HG03060 (cell line): ENCODE measurements around the gene FGA.

Source experiments
- ATAC-seq: cut with Tn5 transposase; IDR thresholded peaks from one replicate; pipeline ENCODE4 v1.9.1; 2021; ENCODE audit warnings: low read depth, moderate number of reproducible peaks; ENCODE audit not compliant: unreplicated experiment

FGA gene

DNA sequence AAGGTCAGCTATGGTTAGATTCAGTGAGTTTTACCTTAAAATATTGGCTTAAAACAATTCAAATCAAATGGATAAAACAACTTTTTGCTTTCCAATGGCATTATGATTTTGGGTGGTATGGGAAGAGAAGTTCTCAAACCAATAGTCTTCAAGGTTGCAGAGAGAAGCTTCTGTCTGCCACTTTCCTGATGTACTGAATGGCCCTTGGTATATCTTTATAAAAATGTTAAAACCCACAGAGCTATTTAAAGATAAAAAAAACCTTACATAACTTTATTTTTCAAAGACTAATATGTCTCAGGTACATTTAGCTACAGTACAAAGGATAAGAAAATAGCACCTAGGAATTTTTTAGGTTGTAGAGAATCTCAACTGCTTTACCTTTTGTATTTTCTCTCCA lies 6.9 kb downstream of the FGA start:
- no peak for ATAC-seq

DNA sequence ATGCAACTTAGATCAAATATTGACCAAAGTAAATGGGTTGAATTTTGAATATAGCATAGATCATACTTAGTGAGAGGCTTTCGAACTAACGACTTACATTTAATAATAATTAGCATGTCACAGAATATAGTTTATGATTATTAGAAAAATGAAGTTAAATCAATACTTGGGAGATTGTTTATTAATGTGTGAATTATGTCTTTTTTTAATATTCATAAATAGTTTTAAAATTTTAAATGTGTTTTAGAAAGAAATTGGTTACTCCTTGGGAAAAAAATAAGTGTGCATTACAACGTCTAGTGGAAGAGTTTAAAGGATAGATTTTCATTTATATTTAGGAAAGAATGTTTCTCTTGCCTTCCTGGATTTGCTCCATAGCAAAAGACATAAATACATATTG lies 7.3 kb downstream of the FGA start:
- ATAC-seq = no peak

DNA sequence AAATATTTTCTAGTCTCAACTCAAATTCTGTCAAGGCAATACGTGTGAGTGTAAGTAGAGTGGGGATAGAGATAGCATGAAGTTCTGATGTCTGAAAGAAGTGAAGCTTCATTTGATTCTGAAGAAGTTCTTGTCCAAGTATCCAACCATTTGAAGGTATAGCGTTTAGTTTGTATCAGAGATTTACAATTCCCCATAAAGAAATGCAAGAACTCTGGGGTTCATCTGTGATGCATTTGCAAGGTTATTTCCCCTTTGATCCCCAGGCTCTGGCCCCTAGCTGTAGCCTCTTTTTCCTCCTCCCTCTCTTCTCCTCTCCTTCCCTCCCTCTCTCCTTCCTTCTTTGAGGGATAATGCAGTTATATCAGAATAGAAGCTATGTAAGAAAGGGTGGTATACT lies 7.8 kb downstream of the FGA start:
- no peak for ATAC-seq

DNA sequence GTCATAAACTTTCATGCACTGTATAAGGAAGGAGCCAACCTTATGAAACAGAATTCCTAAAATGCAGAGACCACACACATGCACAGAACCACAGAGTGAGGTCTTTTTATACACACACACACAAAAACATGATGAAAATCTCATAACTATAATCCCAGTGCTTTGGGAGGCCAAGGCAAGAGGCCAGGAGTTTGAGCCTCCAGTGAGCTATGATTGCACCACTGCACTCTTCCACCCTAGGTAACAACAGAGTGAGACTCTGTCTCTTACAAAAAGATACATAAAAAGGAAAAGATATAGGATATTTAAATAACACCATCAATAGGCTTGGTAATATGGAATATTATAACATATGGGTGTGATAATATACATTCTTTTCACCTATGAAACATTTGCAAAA lies 10.6 kb downstream of the FGA start:
- no peak for ATAC-seq

DNA sequence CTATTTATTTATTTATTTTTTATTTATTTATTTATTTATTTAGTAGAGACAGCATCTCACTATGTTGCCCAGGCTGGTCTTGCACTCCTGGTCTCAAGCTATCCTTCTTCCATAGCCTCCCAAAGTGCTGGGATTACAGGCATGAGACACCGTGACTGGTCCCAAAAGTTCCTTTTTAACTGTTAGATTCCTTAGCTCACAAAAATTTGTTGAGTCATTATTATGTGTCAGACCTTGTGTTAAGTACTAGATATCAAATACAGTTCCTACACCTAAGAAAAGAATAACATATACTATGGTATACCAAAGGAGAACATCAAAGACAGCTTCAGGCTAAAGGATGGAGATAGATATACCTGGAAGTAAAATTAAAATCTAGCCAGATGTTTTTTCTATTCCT lies 11.6 kb downstream of the FGA start:
- no peak for ATAC-seq

DNA sequence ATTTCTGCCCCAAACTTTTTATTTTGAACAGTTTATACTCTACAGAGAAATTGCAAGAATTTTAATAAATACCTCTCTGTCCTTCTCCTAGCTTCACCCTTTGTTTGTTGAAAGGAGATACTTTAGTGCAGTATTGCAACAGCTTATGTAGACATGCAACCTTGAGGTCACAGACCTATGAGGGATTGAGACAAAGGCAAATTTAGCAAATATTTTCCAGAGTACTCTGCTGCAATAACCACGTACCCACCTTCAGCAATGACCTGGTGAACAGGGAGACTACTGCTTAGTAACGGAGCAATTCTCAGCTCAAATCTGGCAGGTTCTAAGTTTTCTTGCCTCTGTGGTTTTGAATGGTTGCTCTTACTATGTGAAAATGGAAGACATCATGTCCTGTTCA lies 13.2 kb downstream of the FGA start:
- ATAC-seq = no peak

DNA sequence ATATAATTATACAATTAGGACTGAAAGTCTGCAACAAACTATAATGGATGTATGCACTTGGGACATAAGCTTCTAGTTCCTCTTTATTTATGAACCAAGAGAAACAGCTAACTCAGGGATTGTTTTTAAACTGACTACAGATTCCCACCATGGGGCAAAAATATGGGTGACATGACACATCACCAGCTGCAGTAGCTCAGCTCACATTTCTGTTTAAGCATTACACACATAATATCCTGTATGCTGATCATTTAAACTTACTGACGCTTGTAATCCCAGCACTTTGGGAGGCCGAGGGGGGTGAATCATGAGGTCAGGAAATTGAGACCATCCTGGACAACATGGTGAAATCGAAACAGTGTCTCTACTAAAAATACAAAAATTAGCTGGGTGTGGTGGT lies 16.2 kb downstream of the FGA start:
- no peak for ATAC-seq

DNA sequence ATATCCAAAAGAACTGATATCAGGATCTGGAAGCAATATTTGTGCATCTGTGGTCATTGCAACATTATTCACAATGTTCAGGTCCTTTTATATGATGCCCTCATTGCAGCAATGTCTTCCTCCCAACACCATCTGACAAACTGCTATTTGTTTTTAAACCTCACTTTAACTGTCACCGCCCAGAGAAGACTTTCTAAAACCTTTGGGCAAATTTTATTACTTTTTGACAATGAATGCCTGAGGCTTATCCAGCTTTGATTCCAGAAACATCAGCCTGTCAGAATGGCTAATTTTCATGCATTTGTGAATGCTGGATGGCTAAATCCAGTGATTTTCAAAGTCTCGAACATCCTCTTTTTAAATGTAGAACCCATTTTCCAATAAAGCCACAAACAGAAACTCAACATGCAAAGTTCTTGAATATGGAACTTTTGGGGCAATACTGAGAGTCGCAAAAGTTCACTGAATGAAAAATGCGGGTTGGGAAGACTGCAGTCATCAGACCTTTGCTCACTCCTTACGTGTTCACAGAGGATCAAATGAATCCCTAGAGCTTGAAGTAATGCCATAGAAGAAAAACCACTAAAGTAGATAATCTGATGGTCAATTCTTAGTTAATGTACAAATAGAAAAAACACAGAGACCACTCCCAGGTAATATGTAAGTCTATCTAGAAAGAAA lies 17.2 kb downstream of the FGA start:
- ATAC-seq = no peak

DNA sequence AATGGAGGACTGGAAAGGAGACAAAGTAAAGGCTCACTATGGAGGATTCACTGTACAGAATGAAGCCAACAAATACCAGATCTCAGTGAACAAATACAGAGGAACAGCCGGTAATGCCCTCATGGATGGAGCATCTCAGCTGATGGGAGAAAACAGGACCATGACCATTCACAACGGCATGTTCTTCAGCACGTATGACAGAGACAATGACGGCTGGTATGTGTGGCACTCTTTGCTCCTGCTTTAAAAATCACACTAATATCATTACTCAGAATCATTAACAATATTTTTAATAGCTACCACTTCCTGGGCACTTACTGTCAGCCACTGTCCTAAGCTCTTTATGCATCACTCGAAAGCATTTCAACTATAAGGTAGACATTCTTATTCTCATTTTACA lies 21.0 kb downstream of the FGA start:
- no peak for ATAC-seq

DNA sequence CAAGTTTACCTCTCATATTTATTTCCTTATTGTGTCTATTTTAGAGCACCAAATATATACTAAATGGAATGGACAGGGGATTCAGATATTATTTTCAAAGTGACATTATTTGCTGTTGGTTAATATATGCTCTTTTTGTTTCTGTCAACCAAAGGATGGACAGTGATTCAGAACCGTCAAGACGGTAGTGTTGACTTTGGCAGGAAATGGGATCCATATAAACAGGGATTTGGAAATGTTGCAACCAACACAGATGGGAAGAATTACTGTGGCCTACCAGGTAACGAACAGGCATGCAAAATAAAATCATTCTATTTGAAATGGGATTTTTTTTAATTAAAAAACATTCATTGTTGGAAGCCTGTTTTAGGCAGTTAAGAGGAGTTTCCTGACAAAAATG lies 21.5 kb downstream of the FGA start:
- no peak for ATAC-seq

DNA sequence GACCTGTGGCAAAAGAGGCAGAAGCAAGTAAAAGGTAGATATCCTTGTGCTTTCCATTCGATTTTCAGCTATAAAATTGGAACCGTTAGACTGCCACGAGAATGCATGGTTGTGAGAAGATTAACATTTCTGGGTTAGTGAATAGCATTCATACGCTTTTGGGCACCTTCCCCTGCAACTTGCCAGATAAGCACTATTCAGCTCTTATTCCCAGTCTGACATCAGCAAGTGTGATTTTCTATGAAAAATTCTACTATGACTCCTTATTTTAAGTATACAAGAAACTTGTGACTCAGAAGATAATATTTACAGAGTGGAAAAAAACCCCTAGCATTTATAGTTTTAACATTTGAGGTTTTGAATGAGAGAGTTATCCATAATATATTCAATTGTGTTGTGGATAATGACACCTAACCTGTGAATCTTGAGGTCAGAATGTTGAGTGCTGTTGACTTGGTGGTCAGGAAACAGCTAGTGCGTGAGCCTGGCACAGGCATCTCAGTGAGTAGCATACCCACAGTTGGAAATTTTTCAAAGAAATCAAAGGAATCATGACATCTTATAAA lies 23.8 kb downstream of the FGA start:
- no peak for ATAC-seq

DNA sequence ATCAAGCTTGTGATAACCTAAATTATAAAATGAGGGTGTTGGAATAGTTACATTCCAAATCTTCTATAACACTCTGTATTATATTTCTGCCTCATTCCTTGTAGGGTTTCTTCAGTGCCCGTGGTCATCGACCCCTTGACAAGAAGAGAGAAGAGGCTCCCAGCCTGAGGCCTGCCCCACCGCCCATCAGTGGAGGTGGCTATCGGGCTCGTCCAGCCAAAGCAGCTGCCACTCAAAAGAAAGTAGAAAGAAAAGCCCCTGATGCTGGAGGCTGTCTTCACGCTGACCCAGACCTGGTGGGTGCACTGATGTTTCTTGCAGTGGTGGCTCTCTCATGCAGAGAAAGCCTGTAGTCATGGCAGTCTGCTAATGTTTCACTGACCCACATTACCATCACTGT lies 24.8 kb downstream of the FGA start:
- ATAC-seq = no peak

DNA sequence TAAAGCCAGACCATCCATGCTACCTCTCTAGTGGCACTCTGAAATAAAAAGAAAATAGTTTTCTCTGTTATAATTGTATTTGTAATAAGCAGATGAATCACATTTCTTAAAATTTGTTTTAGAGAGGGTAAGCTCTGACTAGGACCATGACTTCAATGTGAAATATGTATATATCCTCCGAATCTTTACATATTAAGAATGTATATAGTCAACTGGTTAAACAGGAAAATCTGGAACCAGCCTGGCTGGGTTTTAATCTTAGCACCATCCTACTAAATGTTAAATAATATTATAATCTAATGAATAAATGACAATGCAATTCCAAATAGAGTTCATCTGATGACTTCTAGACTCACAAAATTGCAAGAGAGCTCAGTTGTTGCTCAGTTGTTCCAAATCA lies 26.2 kb downstream of the FGA start:
- no peak for ATAC-seq

DNA sequence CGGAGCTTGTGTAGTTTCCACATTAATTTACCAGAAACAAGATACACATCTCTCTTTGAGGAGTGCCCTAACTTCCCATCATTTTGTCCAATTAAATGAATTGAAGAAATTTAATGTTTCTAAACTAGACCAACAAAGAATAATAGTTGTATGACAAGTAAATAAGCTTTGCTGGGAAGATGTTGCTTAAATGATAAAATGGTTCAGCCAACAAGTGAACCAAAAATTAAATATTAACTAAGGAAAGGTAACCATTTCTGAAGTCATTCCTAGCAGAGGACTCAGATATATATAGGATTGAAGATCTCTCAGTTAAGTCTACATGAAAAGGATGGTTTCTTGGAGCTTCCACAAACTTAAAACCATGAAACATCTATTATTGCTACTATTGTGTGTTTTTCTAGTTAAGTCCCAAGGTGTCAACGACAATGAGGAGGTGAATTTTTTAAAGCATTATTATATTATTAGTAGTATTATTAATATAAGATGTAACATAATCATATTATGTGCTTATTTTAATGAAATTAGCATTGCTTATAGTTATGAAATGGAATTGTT lies 27.8 kb downstream of the FGA start, which contains the start of gene FGB:
Gene FGB, plus strand, starts transcription at position 315 of the 558 bp plus-strand sequence. Its CDS starts 8 bp downstream, at position 323.
- no peak for ATAC-seq

DNA sequence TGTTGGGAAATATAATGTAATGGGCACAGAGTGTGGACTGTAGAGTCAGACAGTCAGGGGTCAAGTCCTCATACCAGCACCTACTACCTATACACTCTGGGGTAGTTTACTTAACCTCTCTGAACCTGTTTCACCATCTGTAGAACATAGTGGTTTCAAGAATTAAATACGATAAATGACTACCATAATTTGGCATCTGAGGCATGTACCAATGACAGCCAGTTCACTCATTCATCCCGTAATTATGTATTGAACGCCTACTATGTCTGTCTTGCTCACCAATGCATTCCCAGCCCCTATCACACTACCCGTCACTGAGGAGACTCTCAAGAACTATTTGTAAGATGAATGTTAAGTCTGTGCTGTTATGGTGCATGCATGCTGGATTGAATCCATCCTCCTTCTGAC lies 29.7 kb downstream of the FGA start:
- no peak for ATAC-seq

DNA sequence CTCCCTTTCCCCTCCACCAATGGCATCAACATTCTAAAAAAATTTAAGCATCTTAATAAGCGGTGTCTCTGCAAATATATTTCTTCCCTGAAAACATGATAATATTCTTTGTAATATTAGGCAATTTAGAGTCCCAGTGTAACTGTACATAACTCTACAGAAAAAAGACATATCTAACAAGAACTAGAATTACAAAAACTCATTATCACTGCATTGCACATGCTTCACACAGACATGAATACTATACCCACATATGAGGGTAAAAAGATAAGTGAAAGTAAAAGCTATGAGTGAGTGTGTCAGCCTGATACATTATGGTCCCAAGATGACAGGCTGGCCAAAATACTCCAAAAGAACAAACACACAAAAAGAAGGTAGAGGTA lies 30.1 kb downstream of the FGA start:
- ATAC-seq = no peak

DNA sequence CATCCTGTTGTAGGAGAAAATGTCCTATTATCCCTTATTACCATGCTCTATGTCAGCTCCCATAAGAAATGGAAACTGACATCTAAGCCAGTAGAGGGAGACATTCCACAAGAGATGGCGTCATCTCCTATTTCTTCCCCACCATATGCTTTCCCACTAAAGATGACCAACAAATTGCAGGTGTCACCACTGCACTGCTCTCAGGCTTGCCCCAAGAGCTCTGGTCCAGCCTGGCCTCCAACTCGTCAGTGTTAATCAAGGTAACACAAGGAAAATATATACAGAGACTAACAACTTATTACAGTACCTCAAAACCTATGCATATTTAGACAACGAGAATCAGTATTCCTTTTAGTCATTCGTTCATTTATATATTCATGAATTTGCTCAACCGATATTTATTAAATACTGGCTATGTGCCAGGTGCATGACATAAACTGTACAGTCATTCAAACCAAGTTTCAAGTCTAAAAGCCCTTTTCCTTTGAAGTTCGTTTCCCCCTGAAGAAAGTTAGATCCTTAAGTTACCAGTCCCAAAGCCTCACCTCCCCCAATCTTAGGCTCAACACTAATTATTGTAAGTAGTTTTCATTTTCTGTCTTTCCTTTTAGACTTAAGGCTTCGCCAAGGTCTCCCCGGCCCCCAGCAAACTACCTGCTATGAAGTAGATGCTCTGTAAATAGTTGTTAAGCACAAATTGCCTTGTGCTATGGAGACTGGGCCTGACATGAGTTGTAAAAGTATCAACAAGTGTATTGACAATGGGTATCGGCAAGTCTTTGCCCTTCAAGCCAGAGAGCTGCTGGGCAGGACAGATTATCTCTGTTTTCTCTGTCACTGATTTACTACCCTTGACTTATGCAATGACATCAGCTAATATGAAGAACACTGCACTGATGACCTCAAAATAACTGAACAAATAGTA lies 30.8 kb downstream of the FGA start:
- ATAC-seq = peak; percentile 80

DNA sequence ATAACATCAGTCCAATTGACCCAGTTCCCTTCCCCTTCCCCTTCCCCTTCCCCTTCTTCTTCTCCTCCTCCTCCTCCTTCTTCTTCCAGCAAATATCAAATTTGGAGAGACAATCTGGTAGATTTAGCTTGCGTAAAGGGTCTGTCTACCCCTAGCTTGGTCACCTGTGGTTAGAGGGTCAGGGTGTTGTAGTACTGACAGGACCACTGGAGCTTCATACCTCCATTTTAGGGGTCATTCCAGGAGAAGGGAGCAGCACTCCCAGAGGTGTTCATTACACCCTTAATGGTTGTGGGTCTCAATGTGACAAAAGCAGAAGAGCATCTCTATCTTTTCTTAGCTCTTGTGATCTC lies 31.4 kb downstream of the FGA start:
- ATAC-seq = no peak

DNA sequence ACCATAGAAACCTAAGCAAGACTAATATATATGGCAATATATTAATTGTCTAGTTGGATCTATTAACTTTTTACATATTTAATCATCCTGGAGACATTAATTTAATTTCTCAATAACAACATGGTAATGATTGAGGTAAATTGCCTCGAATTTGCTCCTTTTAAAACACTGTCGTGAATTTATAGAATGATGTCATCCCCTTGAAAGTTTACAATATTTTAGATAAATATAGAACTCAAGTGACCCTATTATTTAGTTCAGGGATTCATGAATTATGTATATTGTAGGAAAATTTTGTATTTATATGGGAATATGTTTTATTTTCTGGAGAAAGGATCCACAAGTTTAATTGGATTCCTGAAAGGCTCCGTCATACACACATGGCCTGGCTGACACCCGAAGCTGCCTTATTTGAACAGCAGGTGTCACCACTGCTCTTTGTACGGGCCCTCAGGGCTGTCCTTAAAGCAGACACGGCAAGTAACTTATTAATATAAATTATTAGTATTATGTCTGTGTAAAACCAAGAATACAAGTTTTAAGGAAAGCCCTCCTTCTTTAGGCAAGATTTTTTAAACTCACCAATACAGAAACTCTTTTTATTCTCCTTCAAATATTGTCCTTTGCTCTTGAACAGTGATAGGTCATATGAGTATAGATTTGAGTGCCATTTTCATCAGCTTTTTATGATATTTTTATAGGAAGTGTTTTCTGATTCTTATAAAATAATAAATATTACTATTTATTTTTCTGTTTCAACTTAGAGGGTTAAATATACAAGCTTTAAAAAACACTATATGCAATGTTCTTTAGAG lies 38.5 kb downstream of the FGA start:
- peak; percentile 48 for ATAC-seq

DNA sequence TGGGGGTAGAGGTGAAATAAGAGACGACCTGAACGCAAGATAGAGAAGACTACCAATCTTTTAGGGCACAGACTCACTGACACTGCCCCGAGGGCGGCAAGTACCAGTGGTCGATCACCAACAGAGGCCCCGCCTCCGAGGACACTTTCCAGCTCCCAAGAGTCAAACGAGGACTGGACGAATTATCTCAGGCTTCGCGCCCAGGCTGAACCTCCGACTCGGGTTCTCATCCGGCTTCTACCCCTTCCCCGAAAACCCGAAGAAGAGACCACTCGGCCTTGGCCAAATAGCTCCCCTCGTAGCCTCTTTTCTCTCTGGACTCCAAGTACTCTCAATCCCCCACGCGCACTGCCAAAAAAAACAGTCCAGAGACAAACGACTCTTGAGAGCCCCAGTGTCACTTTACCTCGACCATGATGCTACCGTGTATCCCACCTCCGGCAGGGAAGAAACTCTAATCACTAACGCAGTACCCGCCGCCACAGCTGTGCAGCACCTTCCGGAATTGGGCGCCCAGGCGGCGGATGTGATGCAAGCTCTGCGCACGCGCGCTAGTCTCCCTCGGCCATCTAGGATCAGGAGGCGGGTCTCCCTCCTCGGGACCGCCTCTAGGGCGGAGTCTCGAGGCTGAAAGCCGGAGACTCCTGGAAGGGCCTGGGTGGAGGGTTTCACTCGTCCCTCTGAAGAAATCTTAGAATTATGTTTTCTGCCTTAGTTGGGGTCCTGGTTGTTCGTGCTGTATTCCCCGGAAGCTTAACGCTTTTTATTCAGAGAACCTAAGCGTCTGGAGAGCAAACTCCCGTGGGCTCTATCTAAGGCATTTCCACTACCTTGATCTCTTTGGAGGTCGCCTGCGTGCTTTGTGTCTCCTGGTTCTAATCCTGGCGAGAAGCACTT lies 40.4 kb downstream of the FGA start, which contains the start of gene PLRG1:
Gene PLRG1, minus strand, starts transcription at position 507 of the 897 bp plus-strand sequence. Its CDS starts 92 bp downstream, at position 415.
- ATAC-seq = peak; percentile 97
